Measurements from ENCODE around the gene GPS1.

The GPS1 gene

DNA sequence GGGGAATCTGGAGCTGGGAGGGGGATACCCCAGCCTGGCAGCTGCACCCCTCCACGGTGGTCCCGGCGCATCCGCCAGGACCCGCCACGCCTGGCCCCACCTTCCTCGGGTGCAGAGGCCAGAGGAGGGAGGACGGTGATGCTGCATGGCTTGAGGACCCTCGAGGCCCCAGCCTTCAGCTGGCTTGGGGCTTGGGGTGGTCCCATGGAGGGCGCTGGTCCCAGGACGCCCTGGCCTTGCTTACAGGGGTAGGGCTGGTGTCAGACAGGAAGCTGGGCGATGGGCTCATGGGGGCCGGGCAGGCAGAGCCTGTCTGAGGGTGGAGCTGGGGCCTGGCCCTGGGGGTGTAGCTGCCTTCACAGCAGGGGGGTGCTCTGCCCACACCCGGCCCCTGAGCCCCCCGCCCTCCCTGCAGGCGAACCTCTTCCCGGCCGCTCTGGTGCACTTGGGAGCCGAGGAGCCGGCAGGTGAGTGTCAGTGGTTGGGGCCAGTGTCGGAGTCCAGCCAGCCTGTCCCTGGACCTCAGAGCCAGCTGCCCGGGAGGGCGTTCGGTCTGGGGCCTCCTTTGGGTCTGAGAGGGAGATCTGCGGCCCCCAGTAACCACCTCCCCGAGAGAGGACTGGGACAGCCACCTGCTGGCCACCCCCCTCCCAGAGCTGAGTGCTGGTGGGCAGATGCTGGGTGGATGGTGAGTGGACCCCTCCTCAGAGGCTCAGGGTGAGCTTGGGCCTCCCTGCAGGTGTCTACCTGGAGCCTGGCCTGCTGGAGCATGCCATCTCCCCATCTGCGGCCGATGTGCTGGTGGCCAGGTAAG, 35.4 kb upstream of the GPS1 start:
- TF ChIP-seq, protein P1, sequence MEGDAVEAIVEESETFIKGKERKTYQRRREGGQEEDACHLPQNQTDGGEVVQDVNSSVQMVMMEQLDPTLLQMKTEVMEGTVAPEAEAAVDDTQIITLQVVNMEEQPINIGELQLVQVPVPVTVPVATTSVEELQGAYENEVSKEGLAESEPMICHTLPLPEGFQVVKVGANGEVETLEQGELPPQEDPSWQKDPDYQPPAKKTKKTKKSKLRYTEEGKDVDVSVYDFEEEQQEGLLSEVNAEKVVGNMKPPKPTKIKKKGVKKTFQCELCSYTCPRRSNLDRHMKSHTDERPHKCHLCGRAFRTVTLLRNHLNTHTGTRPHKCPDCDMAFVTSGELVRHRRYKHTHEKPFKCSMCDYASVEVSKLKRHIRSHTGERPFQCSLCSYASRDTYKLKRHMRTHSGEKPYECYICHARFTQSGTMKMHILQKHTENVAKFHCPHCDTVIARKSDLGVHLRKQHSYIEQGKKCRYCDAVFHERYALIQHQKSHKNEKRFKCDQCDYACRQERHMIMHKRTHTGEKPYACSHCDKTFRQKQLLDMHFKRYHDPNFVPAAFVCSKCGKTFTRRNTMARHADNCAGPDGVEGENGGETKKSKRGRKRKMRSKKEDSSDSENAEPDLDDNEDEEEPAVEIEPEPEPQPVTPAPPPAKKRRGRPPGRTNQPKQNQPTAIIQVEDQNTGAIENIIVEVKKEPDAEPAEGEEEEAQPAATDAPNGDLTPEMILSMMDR (conservative IDR thresholded peaks at IDR 0.05): no peak
- H3K27ac ChIP-seq: peak overlapping the region; percentile 91; the same call in 1 of the 2 replicates

DNA sequence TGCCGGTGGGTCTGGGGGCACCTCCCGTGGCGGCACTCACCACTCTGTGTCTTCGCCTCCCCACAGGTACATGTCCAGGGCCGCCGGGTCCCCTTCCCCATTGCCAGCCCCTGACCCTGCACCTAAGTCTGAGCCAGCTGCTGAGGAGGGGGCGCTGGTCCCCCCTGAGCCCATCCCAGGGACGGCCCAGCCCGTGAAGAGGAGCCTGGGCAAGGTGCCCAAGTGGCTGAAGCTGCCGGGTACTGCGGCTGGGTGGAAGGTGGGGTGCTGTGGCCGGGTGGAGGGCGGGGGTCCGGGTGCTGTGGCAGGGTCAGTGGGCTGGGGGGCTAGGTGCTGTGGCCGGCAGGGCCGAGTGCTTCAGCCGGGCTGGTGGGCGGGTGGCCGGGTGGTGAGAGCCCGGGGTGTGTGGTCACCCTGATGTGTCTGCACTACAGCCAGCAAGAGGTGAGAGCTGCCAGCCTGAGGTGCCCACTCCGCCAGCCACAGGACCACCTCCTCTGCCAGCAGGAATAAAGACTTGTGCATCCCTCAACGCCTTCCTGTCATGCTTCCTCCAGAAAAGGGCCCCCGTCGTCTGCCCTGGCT, 34.7 kb upstream of the GPS1 start:
- TF ChIP-seq, protein P1 (conservative IDR thresholded peaks at IDR 0.05): no peak
- peak overlapping the region; percentile 91 for H3K27ac ChIP-seq

DNA sequence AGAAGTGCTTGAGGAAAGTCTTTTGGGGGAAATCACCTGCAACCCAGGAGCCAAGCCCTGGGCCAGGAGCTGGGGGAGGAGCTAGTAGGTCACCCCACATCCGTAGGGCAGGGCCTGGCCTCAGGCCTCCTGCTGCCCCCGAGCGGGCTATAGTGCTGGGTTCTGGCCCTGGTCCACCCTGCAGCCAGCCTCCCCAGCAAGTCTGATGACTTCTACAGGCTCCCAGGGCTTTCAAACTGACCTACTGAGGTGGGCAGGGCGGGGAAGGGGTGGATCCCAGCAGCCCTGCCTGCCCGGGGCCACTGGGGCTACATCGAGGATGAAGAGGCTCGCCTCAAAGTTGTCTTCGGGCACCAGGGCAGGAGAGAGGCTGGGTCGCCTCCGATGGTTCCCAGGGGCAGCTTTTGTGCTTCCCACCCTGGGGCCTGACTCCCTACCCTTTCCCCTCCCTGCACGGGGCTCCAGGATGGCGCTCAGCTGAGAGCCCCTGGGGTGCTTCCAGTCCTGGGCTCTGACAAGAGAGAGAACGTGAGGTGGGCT, 34.0 kb upstream of the GPS1 start:
- TF ChIP-seq, protein P1 (conservative IDR thresholded peaks at IDR 0.05): no peak
- H3K27ac ChIP-seq: peak overlapping the region; percentile 91

DNA sequence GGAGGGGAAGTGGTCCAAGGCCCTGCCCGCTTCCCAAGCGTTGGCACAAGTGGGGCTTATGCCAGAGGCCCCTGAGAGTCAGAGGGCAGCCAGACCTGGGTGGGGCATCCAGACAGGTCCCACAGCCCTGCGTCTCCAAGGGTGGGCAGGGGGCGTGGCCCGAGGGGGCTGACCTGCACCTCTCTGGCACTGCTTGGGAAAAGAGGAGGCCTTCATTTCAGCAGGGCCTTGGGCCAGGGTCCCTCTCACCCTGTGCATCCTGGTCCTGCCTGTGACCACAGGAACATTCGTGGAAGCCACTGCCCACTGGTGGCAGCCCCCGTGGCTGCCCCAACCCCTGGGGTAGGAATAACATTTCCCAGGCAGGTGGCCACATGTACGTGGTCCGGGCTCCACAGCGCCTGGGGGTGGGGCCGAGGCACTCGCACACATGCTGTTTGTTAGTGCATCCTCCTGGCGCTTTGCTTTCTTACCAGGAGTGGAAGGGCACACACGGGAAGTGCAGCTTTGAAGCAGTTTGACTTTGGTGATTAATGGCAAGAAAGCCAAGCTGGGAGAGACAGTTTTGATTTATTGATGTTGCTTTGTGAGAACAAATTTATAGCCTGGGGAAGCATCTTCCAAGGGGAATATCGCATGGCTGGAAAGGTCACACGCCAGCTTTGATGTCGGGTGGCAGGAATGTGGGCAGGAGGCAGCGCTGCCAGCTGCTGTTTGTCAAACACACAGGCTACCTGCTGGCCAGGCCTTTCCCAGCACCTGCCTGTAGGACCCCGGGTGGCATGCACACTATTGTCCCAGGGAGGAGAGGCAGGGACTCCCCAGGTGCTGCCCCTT, 33.3 kb upstream of the GPS1 start:
- peak overlapping the region; percentile 91 for H3K27ac ChIP-seq
- TF ChIP-seq, protein P1 (conservative IDR thresholded peaks at IDR 0.05): no peak

DNA sequence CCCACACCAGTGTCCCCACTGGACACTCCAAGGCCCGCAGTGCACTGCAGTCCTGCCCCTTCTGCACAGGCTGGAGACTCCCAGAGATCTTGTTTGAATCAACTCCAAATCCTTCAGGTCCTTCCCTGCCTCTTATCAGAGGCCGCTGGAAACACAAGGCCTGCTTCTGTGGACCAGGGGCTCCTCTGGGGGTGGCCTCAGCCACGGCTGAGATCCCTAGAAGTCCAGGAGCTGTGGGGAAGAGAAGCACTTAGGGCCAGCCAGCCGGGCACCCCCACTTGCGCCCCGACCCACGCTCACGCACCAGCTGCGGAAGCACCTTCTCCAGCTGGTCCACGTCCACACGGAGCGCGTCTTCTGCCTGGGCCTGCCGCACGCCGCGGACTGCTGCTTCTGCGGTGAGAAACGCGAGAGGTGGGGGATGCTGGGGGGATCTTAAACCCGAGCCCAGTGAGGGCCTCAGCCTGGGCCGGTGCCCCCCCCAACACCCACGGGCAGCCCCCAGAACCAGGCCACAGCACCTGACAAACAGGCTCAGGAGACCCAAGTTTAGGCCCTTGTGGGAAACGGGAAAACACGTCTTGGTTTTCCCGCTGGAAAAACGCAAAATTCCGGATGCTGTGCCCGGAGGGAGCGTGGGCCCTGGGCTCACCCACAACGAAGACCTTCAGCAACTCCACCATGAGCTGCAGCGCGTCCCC, 32.6 kb upstream of the GPS1 start:
- TF ChIP-seq, protein P1 (conservative IDR thresholded peaks at IDR 0.05): no peak
- H3K27ac ChIP-seq: peak overlapping the region; percentile 91

DNA sequence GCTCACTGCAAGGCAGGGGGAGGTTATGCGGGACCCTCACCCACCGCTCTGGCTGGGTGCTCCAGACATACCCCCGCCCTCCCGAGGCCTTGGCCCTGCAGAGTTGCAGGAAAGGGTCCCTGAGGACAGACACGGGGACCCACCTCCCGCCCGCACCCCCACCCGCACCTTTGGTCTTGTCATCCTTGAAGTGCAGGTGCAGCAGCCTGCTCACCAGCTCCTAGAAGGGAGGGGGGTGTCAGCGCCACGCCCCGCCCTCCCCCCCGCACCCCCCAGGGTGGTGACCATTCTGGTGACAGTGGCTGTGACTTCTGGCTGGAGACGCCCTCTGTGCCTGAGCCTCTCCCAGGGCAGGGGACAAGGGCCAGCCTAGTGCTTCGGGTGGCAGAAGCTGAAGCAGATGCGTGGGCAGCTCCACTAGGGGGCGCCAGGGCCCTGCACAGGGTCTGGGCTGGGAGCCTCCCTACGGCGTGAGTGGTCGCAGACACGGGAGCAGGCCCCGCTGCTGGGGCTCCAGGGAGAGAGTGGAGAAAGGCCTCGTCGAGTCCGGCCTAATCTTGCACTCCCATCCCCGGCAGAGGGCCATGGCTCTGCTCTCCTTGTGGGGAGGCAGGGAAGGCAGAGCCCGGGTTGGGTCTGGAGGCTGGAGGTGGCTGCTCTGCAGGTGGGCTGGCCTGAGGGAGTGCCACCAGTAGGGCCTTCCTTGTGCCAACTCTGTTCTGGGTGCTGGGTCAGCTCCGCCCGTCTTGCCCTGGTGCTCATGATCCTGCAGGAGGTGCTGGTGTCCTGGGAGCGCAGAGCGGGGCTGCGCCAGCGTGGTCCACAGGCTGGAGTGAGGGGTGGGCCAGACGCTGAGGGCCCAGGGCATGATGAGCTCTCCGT, 31.8 kb upstream of the GPS1 start:
- peak overlapping the region; percentile 91 for H3K27ac ChIP-seq
- TF ChIP-seq, protein P1 (conservative IDR thresholded peaks at IDR 0.05): peak; percentile 84
